Esophagus muscularis mucosa (tissue), 4 donors: Measurements from ENCODE around the gene SPTBN4.

ENCODE experiments used
- CTCF ChIP-seq, 3 experiments: fragments of 200-600 bp in 2 of 3; fragments of 450-650 bp in 1 of 3; sonication (generic) in 2 of 3; IDR thresholded peaks; one replicate each; pipeline ENCODE4 v1.5.1; 2017 to 2019; ENCODE audit warnings: antibody characterized with exemption in 3 of 3, mild to moderate bottlenecking in 2 of 3, moderate library complexity in 1 of 3
- EP300 ChIP-seq: sonication (generic); formaldehyde crosslinking; IDR thresholded peaks from one replicate; pipeline ENCODE4 v1.6.1; 2017; ENCODE audit warnings: antibody characterized with exemption
- POLR2A ChIP-seq: fragments of 450-650 bp; IDR thresholded peaks from one replicate; pipeline ENCODE4 v1.6.1; 2017; ENCODE audit warnings: antibody characterized with exemption, moderate library complexity, mild to moderate bottlenecking, low read depth
- POLR2AphosphoS5 ChIP-seq, 2 donors: sonication (generic); formaldehyde crosslinking; IDR thresholded peaks; one replicate each; pipeline ENCODE4 v1.6.1; 2017; ENCODE audit warnings: antibody characterized with exemption in 2 of 2

GRCh38 chr19:40506099-40506498 lies 39.3 kb downstream of the SPTBN4 start:
- no peak for TF ChIP-seq POLR2A
- no peak for TF ChIP-seq CTCF (IDR thresholded peaks at IDR 0.05)
- no peak for TF ChIP-seq EP300
- no peak for TF ChIP-seq POLR2AphosphoS5 (IDR thresholded peaks at IDR 0.05)
